Activated naive CD8-positive, alpha-beta T cell treated with anti-CD3 and anti-CD28 coated beads, Interleukin-2, amount 10 ng/mL, durations not matched to agents 7 days and 5 days (primary cell): ENCODE data around the gene DEFB123. TPM values are rescaled to one million over a fixed set of nuclear protein-coding genes. Genes with fewer than 3 reads are reported as not detected.
"Not testable (repeated sequence)": the region's sequence is repeated elsewhere in the genome, so short reads cannot be mapped to it uniquely, and the experiment has no call there.

Source experiments
- ATAC-seq: fragments of 150-1000 bp; cut with Tn5 transposase; one replicate; pipeline ENCODE4 v1.10.0; 2021; ENCODE audit warnings: low read depth, moderate library complexity
- POLR2A ChIA-PET: fragments of 350-600 bp; sonication (Branson Sonifier 250); formaldehyde crosslinking; loops from one replicate; lab custom pipeline; 2021; ENCODE audit warnings: antibody characterized with exemption; lab: Charles Lee
- DNase-seq: peaks from one replicate; pipeline ENCODE4 v3.0.0; 2021
- H3K27ac Mint-ChIP-seq: one replicate; pipeline ENCODE4 v1.8.0; 2022; ENCODE audit warnings: mild to moderate bottlenecking, mixed read lengths
- H3K27me3 Mint-ChIP-seq: one replicate; pipeline ENCODE4 v1.8.0; 2022; ENCODE audit warnings: mild to moderate bottlenecking, moderate library complexity, mixed read lengths
- H3K36me3 Mint-ChIP-seq: one replicate; pipeline ENCODE4 v1.8.0; 2021; ENCODE audit warnings: mild to moderate bottlenecking, mixed read lengths
- H3K4me1 Mint-ChIP-seq: one replicate; pipeline ENCODE4 v1.8.0; 2021; ENCODE audit warnings: mixed read lengths
- H3K4me3 Mint-ChIP-seq: one replicate; pipeline ENCODE4 v1.8.0; 2022; ENCODE audit warnings: mild to moderate bottlenecking, moderate library complexity, mixed read lengths
- H3K9me3 Mint-ChIP-seq: one replicate; pipeline ENCODE4 v1.8.0; 2021; ENCODE audit warnings: mixed read lengths
- total RNA-seq, 2 experiments: library from RNA; stranded (reverse); gene quantifications; one replicate each; pipeline ENCODE4 v1.2.3, GENCODE V29; 2021

DEFB123 gene
- total RNA-seq, 2 experiments from 2014 or later: not detected

DNA sequence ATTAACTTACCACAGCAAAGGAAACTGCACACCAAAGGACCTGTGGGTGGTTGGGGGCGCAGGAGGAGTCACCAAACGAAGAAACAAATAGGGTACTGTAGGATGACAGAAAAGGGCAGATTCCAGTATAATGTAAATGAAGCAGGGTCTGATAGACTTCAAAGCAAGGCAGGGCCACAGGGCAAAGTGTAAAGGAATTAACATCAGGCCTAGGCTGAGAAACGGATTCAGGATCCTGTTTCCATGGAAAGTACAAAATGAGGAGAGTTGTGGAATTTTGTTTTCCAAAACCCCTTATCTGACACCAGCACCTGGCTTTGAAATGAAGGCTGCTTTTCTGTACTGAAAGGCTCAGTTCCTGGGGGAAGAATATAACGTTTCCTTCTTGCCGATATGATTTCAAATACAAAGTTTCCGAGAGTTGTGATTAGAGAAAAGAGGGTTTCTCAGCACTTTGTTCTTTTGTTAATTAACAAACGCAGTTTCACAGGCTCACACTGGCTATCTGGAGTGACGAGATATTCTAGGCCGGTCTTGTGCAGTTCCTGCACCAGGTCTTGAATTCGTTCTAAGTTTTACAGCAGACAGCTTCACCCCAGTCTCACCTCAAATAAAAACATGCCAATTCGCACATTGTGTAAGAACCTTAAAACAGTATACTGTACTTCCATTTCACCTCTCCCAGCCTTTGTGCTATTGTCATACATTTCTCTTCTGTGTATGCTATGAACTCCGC, 5.8 kb downstream of the DEFB123 start:
- ATAC-seq (no peak), DNase-seq (no peak)
- Mint-ChIP-seq H3K27me3 (peaks cover 3% of the 10 kb centered on the region), H3K4me1 (no peaks in the 10 kb centered on the region), H3K4me3 (no peak overlapping the region), H3K36me3 (no peaks in the 10 kb centered on the region), H3K9me3 (no peaks in the 10 kb centered on the region), H3K27ac (no peak overlapping the region)
- POLR2A ChIA-PET: no interaction called here

DNA sequence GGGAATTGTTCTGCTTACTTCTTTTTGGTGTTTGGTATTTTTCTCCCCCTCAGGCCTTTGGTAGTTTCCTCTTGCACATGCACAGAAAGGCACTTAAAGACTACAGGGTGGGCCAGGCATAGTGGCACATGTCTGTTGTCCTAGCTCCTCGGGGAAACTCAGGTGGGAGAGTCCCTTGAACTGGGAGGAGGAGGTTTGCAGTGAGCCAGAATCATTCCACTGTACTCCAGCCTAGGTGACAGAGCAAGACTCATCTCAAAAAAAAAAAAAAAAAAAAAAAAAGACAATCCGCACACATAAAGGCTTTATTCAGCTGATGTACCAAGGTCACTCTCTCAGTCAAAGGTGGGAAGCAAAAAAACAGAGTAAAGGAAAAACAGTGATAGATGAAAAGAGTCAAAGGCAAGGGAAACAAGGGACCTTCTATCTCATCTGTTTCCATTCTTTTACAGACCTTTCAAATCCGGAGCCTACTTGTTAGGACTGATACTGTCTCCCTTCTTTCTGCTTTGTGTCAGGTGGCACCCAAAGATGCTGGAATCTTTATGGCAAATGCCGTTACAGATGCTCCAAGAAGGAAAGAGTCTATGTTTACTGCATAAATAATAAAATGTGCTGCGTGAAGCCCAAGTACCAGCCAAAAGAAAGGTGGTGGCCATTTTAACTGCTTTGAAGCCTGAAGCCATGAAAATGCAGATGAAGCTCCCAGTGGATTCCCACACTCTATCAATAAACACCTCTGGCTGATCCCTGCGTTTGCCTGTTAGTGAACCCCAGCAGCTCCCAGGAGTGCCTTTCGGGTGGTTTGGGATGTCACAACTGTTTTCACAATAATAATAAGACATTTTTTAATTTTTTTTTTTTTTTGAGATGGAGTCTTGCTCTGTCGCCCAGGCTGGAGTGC, 9.3 kb downstream of the DEFB123 start:
- H3K36me3 Mint-ChIP-seq: no peaks in the 10 kb centered on the region
- H3K4me3 Mint-ChIP-seq: no peak overlapping the region
- POLR2A ChIA-PET: no interaction called here
- DNase-seq (no peak), ATAC-seq (no peak)
- H3K27ac Mint-ChIP-seq: no peak overlapping the region
- no peaks in the 10 kb centered on the region for H3K9me3 Mint-ChIP-seq
- H3K27me3 Mint-ChIP-seq: peaks cover 5% of the 10 kb centered on the region
- H3K4me1 Mint-ChIP-seq: no peaks in the 10 kb centered on the region

DNA sequence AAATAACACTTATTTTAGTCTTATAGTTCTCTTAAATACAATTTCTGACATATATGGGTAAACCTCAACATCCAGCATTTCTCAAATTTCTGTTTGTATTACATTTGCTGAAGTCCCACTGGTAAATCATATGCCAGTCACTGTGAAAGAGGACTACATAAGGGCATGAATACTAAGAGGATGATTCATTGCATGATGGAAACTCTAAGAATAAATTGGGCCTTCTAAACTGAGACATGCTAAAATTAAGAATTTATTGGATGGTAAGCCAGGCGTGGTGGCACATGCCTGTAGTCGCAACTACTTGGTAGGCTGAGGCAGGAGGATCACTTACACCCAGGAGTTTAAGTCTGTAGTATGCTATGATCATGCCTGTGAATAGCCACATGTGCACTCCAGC, 12.1 kb downstream of the DEFB123 start:
- no peaks in the 10 kb centered on the region for H3K9me3 Mint-ChIP-seq
- POLR2A ChIA-PET: no interaction called here
- H3K27ac Mint-ChIP-seq: no peak overlapping the region
- H3K27me3 Mint-ChIP-seq: peaks cover 9% of the 10 kb centered on the region
- H3K36me3 Mint-ChIP-seq: no peaks in the 10 kb centered on the region
- no peak overlapping the region for H3K4me3 Mint-ChIP-seq
- no peaks in the 10 kb centered on the region for H3K4me1 Mint-ChIP-seq
- DNase-seq: no peak
- ATAC-seq: no peak

DNA sequence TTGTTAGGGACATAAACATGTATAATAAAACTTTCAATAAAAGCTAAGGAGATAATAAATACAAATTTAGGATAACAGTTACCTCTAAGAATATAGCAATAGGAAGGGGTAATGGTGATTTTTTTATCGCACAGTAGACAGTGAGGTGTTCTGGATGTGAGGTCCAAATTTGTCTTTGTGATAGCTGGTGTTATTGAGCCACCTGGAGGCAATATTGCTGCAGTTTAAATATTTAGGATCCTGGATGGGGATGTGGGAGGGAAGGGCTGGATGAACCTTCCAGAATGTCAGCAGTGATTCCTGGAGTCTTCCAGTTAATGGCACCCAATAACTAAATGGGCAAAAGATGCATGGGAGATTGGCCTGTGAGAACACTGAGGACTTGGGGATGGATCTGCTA, 13.9 kb downstream of the DEFB123 start:
- ATAC-seq (no peak), DNase-seq (no peak)
- H3K4me1 Mint-ChIP-seq: no peaks in the 10 kb centered on the region
- no peaks in the 10 kb centered on the region for H3K36me3 Mint-ChIP-seq
- H3K27ac Mint-ChIP-seq: no peak overlapping the region
- no peaks in the 10 kb centered on the region for H3K9me3 Mint-ChIP-seq
- POLR2A ChIA-PET: no interaction called here
- peaks cover 16% of the 10 kb centered on the region for H3K27me3 Mint-ChIP-seq
- no peak overlapping the region for H3K4me3 Mint-ChIP-seq

DNA sequence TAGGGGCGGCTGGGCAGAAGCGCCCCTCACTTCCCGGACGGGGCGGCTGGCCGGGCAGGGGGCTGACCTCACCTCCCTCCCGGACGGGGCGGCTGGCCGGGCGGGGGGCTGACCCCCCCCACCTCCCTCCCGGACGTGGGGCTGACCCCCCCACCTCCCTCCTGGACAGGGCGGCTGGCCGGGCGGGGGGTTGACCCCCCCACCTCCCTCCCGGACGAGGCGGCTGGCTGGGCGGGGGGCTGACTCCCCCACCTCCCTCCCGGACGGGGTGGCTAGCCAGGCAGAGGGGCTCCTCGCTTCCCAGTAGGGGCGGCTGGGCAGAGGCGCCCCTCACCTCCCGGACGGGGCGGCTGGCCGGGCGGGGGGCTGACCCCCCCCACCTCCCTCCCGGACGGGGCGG, 30.5 kb downstream of the DEFB123 start:
- ATAC-seq, H3K4me3 Mint-ChIP-seq, DNase-seq, H3K9me3 Mint-ChIP-seq, POLR2A ChIA-PET, H3K4me1 Mint-ChIP-seq, H3K27ac Mint-ChIP-seq, H3K36me3 Mint-ChIP-seq: not testable (repeated sequence)
- H3K27me3 Mint-ChIP-seq: peaks cover 26% of the 10 kb centered on the region

DNA sequence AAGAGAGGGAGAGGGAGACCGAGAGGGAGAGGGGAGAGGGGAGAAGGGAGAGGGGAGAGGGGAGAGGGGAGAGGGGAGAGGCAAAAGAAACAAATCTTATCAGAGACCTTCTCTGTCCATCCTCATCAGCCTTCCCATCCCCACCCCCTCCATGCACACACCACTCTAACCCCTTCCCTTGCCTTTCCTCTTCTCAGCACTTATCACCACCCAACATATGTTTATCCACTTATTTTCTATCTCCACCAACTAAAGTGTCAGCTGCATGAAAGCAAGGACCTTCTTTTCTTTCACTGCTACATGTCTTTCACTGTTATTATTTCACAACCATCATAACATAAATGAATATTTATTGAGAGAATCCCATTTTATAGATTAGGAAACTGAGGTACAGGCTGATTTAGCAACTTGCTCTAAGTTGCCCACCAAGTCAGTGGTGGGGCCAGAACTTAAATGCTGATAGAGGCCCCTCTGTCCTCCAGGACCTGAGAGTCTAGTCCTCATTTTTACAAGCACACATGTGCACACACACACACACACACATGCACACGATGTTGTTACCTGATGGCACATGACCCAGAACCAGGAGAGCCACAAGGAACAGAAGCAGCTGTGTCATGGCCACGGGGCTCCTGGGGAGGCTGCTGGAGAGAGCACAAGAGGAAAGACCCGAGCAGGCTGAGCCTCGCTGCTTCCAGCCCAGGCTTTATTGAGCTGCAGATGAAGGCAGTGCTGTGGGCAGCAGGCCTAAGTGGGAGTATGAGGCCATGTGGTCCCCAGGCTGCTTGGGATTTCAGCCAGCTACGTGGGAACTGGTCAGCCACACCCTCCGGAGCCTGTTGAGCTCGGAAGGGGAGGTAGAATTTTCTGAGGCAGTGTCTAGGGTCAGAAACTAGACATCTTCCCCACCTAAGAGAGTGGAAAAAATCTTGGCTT, 32.2 kb downstream of the DEFB123 start:
- DNase-seq: no peak
- no peak for ATAC-seq
- Mint-ChIP-seq H3K27me3 (peaks cover 35% of the 10 kb centered on the region), H3K36me3 (peaks cover 2% of the 10 kb centered on the region), H3K9me3 (peaks cover 2% of the 10 kb centered on the region), H3K4me3 (no peak overlapping the region), H3K4me1 (peaks cover 3% of the 10 kb centered on the region), H3K27ac (no peak overlapping the region)
- POLR2A ChIA-PET: interaction anchor here (0.6 kb wide), 1 partner anchor 85 kb away, joined by 11 read pairs; no protein-coding TSS in a partner anchor

DNA sequence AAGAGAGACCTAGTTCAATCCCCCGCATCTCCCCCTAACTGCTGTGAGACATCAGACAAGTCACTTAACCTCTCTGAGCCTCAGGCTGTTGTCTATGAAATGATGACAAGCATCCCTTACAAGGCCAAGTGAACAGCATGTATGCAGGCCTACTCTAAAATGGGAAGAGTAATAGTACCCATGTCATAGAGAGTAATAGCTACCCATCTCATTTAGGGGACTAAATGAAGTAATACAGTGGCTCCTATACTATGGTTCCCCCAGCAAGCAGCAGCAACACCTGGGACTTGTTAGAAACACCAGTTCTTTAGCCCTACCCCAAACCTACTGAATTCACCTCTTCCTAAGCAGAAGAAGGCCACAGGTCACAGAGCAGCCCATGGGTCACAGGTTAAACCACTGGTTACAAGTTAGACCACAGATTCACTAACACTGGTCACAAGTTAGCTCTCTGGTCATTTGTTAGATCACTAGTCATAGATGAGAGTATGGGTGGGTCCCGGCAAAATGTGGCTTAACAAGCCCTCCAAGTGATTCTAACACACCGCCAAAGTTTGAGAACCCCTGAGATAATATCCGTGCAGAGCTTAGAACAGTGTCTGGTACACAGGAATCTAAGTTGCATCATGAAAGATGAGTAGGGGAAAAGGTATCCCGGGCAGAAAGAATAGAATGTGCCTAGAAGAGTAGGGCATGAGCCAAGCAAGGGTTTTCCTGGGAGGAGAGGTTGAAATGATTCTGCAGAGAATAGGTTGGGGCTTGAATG, 33.1 kb downstream of the DEFB123 start:
- Mint-ChIP-seq H3K36me3 (peaks cover 2% of the 10 kb centered on the region), H3K27ac (no peak overlapping the region), H3K9me3 (peaks cover 2% of the 10 kb centered on the region), H3K4me1 (peaks cover 3% of the 10 kb centered on the region), H3K27me3 (peaks cover 38% of the 10 kb centered on the region), H3K4me3 (no peak overlapping the region)
- ATAC-seq (no peak), DNase-seq (no peak)
- POLR2A ChIA-PET: interaction anchor here (0.6 kb wide), 1 partner anchor 84 kb away, joined by 11 read pairs; no protein-coding TSS in a partner anchor

DNA sequence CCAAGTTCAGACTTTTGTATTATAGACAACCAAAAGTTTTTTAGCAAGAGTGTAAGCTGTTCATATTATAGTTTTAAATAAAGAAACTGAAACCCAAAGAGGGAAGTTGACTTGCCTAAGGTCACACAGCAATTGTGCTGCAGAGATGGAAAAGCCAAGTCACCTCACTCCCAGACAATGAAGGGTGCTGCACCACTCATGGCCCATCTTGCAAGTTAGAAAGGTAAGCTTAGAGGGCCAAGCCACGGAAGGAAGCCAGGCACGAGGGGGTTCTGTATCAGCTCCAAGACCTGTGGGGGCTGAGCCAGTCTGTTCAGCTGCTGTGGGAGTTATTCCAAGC, 33.6 kb downstream of the DEFB123 start:
- peaks cover 39% of the 10 kb centered on the region for H3K27me3 Mint-ChIP-seq
- H3K9me3 Mint-ChIP-seq: peaks cover 2% of the 10 kb centered on the region
- DNase-seq (no peak), ATAC-seq (no peak)
- no peak overlapping the region for H3K4me3 Mint-ChIP-seq
- POLR2A ChIA-PET: no interaction called here
- peaks cover 3% of the 10 kb centered on the region for H3K4me1 Mint-ChIP-seq
- no peak overlapping the region for H3K27ac Mint-ChIP-seq
- H3K36me3 Mint-ChIP-seq: peaks cover 2% of the 10 kb centered on the region

DNA sequence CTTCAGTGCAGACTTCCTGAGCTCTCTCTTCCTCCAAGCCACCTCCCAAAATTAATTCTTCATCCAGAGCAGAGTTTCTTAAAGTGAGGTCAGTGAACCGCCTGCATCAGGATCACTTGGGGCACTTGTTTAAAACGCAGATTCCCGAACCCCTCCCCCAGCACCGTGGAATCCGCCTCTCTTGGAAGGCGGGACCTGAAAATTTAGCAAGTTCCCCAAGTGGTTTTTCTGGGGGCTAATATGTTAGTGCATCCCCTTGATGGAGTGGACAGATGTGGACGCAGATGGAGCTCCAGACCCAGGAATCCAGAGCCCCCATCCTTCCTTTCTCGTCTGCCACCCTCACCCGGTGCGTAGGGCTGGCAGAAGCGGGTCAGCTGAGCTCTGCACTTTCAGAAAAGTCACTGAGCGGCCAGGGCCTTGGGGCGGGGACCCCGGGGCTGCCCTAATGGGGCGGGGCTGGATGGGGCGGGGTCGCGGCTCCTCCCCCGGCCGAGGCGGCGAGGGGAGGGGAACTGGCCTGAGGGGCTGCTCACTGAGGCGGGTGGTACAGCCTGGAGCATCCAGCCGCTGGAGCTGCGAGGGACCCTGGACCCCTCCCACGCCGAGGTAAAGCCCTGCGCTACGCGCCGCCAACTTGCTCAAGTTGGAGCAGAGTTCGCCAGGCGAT, 34.5 kb downstream of the DEFB123 start, which contains the start of the genes DEFB124 and REM1:
Gene DEFB124, minus strand, starts transcription at position 370 of the 670 bp plus-strand sequence. CDS start 2,114 bp downstream, outside the sequence.
Gene REM1, plus strand, starts transcription at position 531 of the 670 bp plus-strand sequence. CDS start 1,158 bp downstream, outside the sequence.
- Mint-ChIP-seq H3K27ac (no peak within 1 kb of the TSS), H3K27me3 (peaks cover 39% of the 10 kb centered on the region), H3K4me1 (peaks cover 3% of the 10 kb centered on the region), H3K36me3 (peaks cover 2% of the 10 kb centered on the region), H3K4me3 (no peak within 1 kb of the TSS), H3K9me3 (peaks cover 2% of the 10 kb centered on the region)
- no peak for ATAC-seq
- POLR2A ChIA-PET: no interaction called here
- DNase-seq: no peak

DNA sequence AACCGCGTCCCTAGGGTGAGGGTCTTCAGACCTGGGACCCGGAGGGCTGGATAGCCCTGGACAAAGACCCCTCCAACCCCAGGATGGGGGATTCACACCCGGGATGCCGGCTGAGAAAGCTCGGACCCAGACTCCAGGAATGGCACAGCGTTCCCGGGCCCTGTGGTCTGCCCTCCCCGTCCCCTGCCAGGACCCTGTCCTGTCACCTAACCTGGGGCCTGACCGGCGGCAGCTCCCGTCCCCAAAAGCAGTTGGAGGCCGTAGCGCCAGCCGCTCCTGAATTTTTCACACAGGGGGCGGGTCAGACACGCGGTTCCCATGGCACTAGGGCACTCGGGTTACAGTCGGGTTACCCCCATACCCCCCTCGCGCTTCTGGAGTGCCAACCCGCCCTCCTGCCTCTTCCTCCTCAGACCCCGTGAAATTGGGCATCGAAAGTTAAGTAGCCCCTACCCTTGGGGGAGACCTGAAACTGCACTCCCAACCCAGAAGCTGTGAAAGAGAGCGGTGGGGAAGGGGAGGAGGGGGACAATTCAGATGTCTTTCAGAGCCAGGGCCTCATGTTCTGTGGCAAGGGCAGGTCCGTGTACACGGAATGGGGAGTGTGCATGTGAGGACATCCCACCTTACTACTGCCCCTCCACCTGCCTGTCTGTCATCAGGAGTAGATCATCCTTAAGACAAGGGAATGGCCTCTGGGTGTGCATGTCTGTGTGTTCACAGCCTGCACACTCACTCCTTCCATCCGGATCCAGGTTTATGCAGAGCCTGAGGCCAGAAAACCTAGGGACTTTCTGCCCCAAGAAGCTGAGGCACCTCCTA, 35.3 kb downstream of the DEFB123 start:
- peaks cover 2% of the 10 kb centered on the region for H3K9me3 Mint-ChIP-seq
- DNase-seq (no peak), ATAC-seq (no peak)
- H3K4me1 Mint-ChIP-seq: peaks cover 3% of the 10 kb centered on the region
- H3K36me3 Mint-ChIP-seq: peaks cover 2% of the 10 kb centered on the region
- no peak overlapping the region for H3K4me3 Mint-ChIP-seq
- peaks cover 39% of the 10 kb centered on the region for H3K27me3 Mint-ChIP-seq
- POLR2A ChIA-PET: no interaction called here
- H3K27ac Mint-ChIP-seq: no peak overlapping the region

DNA sequence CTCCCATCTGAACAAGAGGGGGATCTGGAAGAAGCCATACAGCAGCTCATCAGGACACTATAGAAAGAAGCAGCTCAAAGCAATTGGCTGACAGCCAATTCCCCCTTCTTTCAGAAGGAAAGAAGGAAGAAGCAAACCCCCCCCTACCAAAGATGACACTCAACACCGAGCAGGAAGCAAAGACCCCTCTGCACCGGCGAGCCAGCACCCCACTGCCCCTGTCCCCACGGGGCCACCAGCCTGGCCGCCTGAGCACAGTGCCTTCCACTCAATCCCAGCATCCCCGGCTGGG, 35.8 kb downstream of the DEFB123 start:
- H3K4me1 Mint-ChIP-seq: peaks cover 3% of the 10 kb centered on the region
- H3K9me3 Mint-ChIP-seq: peaks cover 2% of the 10 kb centered on the region
- no peak overlapping the region for H3K27ac Mint-ChIP-seq
- DNase-seq (no peak), ATAC-seq (no peak)
- no peak overlapping the region for H3K4me3 Mint-ChIP-seq
- POLR2A ChIA-PET: no interaction called here
- peaks cover 2% of the 10 kb centered on the region for H3K36me3 Mint-ChIP-seq
- peaks cover 40% of the 10 kb centered on the region for H3K27me3 Mint-ChIP-seq
